Esophagus mucosa (tissue), 1 donor: ENCODE measurements around the gene SMIM13. TPM values are rescaled to one million over a fixed set of nuclear protein-coding genes. Genes with fewer than 3 reads are reported as not detected.
A peak's percentile ranks its signal among the peaks of the same experiment; 100 is the strongest.
"Not testable (repeated sequence)": the region's sequence is repeated elsewhere in the genome, so short reads cannot be mapped to it uniquely, and the experiment has no call there.

Experiments
- ATAC-seq: fragments of 200-7000 bp; cut with Tn5 transposase; one replicate; pipeline ENCODE4 v1.9.1; 2020
- total RNA-seq: library from RNA; stranded (reverse); gene quantifications from one replicate; pipeline ENCODE4 v1.2.4, GENCODE V29; 2023
- donor health status: DM: yes; HTN: yes; CAD: no.

SMIM13 gene
- total RNA-seq, 1 donor from 2014 or later, result 5.5 TPM

DNA sequence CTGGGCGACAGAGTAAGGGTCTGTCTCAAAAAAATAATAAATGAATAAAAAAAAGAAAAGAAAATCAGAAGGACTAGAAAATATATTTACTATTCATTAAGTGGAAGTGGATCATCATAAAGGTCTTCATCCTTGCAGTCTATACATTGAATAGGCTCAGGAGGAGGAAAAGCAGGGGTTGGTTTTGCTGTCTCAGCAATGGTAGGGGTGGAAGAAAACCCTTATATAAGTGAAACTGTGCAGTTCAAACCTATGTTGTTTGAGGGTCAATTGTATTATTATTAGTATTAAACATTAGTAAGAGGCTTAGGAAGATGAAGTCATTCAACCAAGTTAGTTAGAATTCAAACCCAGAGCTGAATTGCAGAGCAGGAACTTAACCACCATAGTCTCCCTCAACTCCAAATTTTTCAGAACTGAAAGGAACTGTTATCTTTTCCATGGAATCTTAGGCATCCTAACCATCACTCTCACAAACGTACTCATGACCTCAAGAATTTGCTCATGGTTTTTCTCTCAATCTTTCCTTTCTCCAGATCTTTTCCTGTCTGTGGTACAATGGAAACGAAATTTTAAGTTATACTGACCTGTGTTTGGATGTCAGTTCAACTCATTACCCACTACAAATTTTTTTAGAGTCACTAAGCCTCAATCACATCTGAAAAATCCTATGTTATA, 7.7 kb upstream of the SMIM13 start:
- no peak for ATAC-seq

DNA sequence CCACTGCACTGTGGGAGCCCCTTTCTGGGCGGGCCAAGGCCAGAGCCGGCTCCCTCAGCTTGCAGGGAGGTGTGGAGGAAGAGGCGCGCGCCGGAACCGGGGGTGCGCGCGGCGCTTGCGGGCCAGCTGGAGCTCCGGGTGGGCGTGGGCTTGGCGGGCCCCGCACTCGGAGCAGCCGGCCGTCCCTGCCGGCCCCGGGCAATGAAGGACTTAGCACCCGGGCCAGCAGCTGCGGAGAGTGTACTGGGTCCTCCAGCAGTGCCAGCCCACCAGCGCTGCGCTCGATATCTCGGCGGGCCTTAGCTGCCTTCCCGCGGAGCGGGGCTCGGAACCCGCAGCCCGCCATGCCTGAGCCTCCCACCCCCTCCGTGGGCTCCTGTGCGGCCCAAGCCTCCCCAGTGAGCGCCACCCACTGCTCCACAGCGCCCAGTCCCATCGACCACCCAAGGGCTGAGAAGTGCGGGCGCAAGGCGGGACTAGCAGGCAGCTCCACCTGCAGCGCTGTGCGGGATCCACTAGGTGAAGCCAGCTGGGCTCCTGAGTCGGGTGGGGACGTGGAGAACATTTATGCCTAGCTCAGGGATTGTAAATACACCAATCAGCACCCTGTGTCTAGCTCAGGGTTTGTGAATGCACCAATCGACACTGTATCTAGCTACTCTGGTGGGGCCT, 6.4 kb upstream of the SMIM13 start:
- ATAC-seq, result not testable (repeated sequence)

DNA sequence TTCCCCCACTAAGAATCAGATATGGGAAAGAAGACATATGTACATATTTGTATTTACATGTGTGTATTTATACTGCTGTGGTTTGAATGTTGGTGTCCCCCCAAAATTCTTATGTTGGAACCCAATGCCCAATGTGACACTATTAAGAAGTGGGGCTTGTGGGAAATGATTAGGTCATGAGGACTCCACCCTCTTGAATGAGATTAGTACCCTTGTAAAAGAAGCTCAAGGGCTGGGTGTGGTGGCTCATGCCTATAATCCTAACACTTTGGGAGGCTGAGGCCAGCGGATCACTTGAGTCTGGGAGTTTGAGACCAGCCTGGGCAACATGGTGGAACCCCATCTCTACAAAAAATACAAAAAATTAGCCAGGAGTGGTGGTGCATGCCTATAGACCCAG, 3.9 kb upstream of the SMIM13 start:
- ATAC-seq, result no peak

DNA sequence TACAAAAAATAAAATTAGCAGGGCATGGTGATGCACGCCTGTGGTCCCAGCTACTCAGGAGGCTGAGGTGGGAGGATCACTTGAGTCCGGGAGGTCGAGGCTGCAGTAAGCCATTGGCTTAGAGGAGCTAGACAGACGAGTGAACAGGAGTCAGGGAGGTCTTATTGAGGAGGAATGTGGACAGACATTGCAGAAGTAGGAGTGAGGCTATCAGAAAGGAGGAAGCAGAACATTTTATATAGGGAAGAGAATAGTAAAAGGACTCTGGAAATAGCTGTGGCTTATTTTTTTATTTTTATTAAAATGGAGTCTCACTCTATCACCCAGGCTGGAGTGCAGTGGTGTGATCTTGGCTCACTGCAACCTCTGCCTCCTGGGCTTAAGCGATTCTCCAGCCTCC, 2.5 kb upstream of the SMIM13 start:
- not testable (repeated sequence) for ATAC-seq

DNA sequence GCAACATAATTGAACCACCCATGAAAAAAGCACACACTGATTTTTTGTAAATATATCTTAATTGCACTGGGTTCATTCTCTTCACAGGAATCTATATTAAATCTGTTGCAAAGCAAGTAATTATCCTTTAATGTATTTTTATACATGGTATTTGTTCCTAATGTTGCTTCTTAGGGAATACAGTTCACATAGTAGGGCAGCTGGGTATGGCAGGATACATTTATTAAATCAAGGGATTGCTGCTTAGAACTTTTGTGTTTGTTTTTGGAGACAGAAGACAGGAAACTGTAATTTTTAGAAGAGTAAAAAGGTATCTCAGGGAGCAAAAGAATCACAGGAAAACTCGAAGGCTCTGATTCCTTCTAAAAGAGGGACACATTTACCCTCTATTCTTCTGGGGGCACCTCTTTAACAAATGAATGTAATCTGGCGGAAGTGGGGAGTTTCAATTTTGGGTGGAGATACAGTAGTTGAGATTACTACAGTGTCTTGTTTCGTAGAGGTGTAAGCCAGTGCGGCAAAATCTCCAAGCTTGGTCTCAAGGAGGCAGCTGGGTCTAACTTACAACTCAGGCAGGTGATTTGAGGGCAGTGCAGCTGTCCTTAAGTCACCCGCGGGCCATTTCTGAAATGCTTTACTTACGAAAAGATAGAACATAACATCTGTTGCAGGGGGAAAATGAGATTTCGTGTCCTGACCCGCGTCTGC, 812 bp upstream of the SMIM13 start:
- peak; percentile 13 for ATAC-seq

DNA sequence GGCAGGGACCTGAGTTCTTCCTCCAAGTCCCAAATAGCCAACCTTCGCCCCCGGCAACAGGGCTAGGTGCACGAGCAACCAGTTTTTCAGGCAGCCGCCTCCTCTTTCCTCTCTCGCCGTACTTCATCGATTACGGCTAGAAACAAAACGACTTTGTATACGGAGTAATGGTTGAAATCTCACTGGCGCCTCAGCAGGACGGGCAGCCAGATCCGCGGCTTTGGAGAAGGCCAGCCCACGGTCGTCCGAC, 333 bp upstream of the SMIM13 start:
- ATAC-seq, result peak; percentile 39

DNA sequence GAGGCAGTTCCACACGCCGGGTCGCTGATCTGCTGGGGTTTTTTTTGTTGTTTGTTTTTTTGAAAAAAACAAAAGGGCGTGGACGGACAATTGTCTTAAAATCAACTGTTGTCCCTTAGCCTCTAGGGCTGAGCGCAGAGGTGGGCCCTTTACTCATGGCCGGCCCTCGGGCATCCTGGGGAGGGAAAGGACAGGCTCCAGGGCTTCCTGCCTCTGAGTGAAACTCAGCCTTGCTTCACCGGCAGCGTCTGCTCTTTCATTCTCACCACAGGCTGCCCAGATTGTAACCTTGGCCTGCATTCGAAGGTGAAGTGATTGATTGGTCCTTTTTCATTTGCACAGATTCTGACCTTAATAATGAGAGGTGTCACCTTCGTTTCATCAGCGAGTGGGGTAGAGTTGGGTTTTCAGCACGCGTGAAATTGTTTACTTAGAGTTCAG, 797 bp downstream of the SMIM13 start:
- no peak for ATAC-seq

DNA sequence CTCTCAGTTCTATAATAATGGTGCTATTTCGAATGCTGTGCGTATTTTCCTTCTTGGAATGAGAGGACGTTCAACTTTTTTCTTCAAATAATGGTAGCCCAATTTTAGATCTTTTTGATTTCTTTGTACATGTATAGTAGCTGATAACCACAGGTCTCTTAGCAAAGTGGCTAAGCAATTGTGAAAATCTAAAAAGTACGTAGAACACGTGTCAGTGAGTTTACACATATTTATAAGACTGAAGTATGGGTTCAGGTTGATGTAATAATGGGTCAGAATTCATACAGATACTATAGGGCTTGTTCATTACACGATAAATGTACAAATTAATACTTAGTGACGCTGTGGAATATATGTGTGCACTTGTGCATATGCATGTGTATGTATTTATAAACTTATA, 1.3 kb downstream of the SMIM13 start:
- no peak for ATAC-seq

DNA sequence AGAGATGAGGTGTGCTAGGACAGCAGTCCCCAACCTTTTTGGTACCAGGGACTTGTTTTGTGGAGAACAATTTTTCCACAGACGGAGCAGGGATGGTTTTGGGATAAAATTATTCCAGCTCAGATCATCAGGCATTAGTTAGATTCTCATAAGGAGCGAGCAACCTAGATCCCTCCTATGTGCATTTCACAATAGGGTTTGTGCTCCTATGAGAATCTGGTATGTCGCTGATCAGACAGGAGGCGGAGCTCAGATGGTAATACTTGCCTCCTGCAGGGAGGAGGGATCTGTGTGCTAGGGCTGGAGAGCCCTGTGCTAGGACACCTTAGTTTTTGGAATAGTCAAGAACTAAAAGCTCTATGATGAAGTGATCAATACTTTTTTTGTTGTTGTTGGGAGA, 2.5 kb downstream of the SMIM13 start:
- peak; percentile 57 for ATAC-seq

DNA sequence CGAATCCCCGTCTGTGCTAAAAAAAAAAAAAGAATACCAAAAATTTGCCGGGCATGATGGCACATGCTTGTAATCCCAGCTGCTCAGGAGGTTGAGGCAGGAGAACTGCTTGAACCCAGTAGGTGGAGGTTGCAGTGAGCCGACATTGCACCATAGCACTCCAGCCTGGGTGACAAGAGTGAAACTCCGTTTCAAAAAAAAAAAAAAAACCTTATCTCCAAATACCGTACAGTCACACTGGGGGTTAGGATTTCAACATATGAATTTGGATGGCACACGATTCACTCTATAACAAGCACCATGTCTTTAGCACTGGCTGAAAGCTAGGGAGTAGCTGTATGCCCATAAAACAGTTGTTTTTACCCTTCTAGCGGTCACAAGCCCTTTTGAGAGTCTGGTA, 3.8 kb downstream of the SMIM13 start:
- no peak for ATAC-seq

DNA sequence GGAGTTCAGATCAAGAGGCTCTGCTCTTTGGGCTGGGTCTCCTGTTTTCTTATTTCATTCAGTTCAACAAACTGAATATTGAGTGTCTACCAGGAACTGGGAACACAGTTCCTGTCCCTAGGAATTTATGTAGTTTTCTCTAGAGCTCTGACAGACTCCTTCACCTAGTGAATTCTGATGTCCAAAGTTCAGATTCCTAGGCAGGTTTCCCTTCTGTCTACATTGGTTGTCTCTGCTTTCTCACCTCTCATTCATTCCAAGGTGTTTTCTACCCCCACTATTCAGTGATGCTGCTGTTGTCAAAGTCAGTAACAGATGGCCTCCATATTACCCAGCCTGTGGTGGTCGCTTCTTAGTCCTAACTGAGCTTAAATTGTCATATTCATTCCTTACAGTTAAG, 4.4 kb downstream of the SMIM13 start:
- no peak for ATAC-seq

DNA sequence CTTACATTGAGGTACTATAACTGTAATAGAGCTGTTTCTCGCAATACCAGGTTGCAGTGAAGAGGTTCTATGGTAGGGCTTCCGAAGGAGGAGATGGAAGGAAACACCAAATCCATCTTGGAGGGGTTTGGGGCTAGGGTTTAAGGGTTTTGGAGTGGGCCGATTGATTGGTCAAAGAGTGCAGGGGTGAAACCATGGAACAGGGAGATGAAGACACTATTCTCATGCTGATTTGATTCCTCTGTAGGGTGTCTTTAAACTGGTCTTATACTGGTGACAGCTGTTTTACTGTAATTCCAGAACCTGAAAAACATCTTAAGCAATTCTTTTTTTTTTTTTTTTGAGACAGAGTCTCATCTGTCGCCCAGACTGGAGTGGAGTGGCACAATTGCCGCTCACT, 7.8 kb downstream of the SMIM13 start:
- ATAC-seq, result no peak

DNA sequence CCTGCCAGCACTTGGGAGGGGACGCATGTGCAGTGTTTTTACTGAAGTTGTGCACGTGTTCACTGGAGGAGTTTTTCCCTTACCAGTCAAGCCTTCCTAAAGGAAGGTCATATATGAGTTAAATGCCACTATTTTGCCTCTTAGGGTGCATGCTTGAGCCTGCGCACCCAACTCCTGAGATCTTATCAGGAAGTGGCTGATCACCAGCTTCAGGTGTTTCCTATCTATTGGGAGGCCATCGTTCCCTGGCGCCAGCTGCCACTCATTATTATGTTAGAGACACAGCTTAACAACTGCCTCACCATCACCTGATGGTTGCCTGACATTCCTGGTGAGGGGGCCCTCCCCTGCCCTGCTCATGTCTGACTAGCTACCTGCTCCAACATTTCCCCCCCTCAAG, 9.4 kb downstream of the SMIM13 start:
- no peak for ATAC-seq

DNA sequence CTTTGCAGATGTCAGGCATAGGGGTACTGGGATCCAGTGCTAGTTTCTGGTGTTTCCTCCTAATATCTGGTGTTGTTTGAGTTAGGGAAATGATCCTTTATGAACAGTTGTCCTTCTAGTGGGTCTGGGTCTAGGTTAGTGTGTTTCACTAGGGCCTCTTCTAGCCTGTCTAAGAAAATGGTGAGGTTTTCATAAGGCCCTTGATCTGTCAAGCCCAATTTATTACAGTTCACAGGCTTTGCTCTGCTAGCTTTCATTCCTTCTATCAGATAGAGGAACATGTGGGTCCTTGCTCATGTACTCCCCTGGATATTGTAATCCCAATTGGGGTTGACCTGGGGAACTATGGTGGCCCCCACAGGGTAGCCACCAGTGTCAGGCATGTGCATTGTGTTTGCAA, 15.1 kb downstream of the SMIM13 start:
- ATAC-seq, result no peak

DNA sequence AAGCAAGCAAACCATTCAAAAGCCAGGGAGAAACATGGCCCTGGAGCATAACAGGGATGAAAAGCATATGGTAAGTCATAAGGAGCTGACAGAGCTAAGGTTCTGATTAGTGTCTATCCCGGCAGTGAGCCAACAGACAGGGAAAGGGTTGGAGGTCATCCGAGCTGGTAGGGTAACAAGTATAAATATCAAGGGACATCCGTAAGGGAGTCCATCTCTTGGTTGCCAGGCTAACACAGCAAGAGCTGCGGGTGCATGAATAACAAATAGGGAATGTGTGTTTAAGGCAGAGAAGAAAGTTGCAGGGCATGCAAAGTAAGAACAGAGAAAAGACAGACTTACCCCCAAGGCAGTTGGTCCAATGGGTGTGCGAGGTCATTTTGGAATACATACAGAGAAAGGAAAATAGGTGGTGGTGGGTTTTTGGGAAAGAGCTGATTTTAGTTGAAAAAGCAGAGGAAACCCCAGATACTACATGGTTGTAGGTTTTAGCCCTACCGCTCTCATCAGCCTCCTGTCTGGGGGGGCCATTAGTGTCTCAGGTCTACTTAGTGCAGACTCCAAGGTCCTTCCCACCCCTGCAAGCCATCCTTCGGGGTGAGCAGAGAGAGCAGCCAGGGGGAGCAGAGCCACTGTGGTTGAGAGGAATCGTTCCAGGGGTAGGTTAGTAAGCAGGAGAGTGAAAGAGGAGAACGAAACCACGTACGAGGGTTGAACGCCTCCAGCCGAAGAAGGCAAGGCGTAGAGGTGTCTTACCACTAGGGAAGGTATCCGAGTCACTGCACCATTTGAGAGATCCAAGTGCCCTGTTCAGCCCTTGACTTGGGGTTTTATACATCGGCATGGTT, 17.5 kb downstream of the SMIM13 start, which contains the start of gene ERVFRD-1:
Gene ERVFRD-1, minus strand, starts transcription at position 805 of the 848 bp plus-strand sequence. CDS start 6,415 bp downstream, outside the sequence.
- ATAC-seq, result no peak

DNA sequence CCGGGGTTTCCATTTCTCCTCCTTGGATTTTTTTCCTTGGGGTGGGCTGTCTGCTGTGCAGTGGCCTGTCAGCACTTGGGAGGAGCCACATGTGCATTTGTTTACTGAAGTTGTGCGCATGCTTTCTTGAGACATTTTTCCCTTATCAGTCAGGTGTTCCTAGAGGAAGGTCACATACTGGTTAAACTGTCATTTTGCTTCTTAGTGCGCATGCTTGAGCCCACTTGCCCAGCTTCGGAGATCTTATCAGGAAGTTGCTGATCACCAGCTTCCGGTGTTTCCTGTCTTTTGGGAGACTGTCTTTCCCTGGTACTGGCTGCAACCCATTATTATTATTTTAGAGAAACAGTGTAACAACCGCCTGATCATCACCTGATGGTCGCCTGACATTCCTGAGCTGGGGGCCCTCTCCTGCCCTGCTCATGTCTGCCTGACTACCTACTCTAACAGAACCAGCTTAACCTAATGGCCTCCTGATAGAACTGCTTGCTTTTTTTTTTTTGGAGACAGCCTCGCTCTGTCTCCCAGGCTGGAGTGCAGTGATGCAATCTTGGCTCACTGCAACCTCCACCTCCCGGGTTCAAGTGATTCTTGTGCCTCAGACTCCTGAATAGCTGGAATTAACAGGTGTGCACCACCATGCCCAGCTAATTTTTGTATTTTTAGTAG, 18.3 kb downstream of the SMIM13 start:
- no peak for ATAC-seq

DNA sequence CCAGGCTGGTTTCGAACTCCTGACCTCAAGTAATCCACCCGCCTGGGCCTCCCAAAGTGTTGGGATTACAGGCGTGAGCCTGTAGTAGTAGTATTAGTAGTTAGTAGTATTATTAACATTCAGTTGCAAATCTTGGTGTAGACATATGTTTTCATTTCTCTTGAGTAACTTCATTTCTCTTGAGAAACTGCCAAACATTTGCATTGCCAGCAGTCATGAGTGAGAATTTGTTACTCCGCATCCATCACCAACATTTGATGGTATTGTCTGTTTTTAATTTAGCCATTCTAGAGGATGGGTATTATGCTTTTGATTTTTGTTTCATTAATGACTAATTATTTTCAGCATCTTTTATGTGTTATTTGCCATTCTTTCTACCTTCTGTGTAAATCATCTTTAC, 19.4 kb downstream of the SMIM13 start:
- no peak for ATAC-seq

DNA sequence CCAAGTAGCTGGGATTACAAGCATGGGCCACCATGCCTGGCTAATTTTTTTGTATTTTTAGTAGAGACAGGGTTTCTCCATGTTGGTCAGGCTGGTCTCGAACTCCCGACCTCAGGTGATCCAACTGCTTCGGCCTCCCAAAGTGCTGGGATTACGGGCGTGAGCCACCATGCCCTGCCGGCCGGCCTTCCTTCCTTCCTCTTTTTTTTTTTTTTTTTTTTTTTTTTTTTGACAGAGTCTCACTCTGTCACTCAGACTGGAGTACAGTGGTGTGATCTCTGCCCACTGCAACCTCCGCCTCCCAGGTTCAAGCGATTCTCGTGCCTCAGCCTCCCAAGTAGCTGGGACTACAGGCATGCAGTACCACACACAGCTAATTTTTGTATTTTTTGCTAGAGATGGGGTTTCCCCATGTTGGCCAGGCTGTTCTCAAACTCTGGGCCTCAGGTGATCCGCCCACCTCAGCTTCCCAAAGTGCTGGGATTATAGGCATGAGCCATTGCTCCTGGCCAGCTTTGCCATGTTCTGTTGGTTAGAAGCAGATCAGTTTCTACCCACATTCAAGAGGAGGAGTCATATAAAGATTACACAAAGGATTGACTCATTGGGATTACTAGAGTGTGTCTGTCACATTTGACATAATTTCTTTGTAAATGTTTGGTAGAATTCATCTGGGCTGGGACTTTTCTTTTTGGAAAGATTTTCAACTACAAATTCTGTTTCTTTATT, 22.3 kb downstream of the SMIM13 start:
- ATAC-seq, result peak; percentile 81

DNA sequence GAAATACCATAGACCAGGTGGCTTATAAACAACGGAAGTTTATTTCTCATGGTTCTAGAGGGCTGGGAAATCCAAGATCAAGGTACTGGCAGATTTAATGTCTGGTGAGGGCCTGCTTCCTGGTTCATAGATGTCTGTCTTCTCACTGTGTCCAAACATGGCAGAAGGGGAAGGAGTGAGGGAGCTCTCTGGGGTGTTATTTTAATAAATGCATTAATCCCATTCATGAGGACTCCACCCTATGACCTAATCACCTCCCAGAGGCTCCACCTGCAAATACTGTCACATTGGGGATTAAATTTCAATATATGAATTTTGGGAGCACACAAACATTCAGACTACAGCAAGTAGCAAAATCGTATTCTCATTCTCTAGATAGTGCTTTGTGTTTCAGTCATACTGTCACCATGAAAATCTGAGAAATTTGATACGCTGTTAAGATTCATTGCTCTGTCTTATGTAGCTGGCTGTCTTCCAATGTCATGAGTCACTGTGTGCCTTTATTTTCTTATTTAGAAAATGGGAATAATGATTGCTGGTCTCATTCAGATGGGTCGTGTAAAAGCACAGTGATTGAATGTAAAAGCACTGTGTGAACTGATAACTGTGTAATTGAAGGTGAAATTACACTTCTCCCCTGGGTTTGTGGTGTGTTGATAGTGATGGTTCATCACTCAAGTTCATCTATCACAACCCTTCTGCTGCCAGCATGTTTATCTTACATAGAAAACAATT, 26.8 kb downstream of the SMIM13 start:
- ATAC-seq, result peak; percentile 86

DNA sequence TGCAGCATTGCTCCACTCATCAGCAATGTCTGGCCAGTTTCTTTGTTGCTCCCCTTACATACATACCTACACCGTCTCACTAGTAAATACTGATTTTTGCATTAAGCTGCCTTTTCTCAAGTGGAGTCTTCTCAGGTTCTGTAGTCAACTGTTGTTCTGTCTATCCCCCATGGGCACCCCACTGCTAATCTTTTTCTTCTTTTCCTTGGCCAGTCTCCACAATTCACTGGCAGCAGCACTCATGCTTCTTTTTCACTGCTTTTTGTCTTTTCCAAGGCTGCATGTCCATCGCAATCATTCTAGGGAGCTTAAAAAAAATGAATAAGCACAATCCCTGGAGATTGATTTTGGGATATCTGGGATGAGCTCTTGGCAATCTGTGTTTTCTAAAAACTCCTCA, 28.2 kb downstream of the SMIM13 start:
- no peak for ATAC-seq

DNA sequence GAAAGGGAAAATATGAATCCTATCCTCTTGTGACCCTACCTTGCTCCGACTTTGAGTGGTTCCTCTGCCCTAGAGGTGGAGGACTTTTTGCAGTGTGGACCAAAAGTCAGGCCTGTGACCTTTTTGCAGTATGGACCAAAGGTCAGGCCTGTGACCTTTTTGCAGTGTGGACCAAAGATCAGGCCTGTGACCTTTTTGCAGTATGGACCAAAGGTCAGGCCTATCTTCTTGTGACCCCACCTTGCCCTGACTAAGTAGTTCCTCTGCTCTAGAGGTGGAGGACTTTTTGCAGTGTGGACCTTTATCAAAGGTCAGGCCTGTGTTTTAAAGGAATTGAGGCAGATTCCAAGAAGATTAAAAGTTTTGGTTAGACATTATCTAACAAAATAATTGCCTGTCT, 28.7 kb downstream of the SMIM13 start:
- ATAC-seq, result no peak
